Stimulated activated CD8-positive, alpha-beta memory T cell treated with anti-CD3 and anti-CD28 coated beads, Interleukin-7, amount 100 ng/mL, for 24 hours (primary cell): ENCODE results near the gene KLK7.
A peak's percentile ranks its signal among the peaks of the same experiment; 100 is the strongest.

Experiments used
- DNase-seq: peaks from one replicate; pipeline ENCODE4 v3.0.0-alpha.2; 2020; ENCODE audit warnings: low read depth

The KLK7 gene

GRCh38 chr19:50983625-50984292, at the start of gene KLK7:
Gene KLK7 (minus strand): TSS chr19:50983917. CDS start chr19:50982399, 1,518 bp downstream.
- DNase-seq, result no peak

GRCh38 chr19:51031880-51032225, 48.1 kb upstream of the KLK7 start:
- DNase-seq, result no peak

GRCh38 chr19:51031220-51031879, 47.6 kb upstream of the KLK7 start:
- DNase-seq, result no peak

- no peak for DNase-seq
These were observed 46.9 kb upstream of the KLK7 start for GRCh38 chr19:51030631-51031030.

GRCh38 chr19:51029718-51030117, 46.0 kb upstream of the KLK7 start:
- no peak for DNase-seq

GRCh38 chr19:51027873-51028272, 44.2 kb upstream of the KLK7 start:
- DNase-seq, result no peak

GRCh38 chr19:51027126-51027806, 43.5 kb upstream of the KLK7 start:
- no peak for DNase-seq

GRCh38 chr19:51026554-51026831, 42.8 kb upstream of the KLK7 start, which contains the start of gene KLK11:
Gene KLK11 (minus strand): TSS chr19:51026616. CDS start chr19:51025631, 985 bp downstream.
- no peak for DNase-seq

GRCh38 chr19:51025809-51026553, 42.3 kb upstream of the KLK7 start:
- DNase-seq, result no peak

- no peak for DNase-seq
These were observed 41.7 kb upstream of the KLK7 start for GRCh38 chr19:51025401-51025800.

- no peak for DNase-seq
These were observed 41.2 kb upstream of the KLK7 start for GRCh38 chr19:51024924-51025323.

GRCh38 chr19:51023946-51024345, 40.2 kb upstream of the KLK7 start:
- no peak for DNase-seq

GRCh38 chr19:51022526-51022925, 38.8 kb upstream of the KLK7 start:
- DNase-seq, result no peak

GRCh38 chr19:51020988-51021651, 37.4 kb upstream of the KLK7 start:
- no peak for DNase-seq

- DNase-seq, result no peak
These were observed 35.8 kb upstream of the KLK7 start, which contains the start of gene KLK10 for GRCh38 chr19:51019544-51019925. Gene KLK10 (minus strand): TSS chr19:51019709. CDS start chr19:51019130, 579 bp downstream.

- no peak for DNase-seq
These were observed 35.2 kb upstream of the KLK7 start for GRCh38 chr19:51018745-51019543.

GRCh38 chr19:51016798-51017683, 33.3 kb upstream of the KLK7 start:
- DNase-seq, result peak; percentile 50

- DNase-seq, result no peak
These were observed 32.1 kb upstream of the KLK7 start for GRCh38 chr19:51015691-51016267.

- DNase-seq, result no peak
These were observed 30.5 kb upstream of the KLK7 start for GRCh38 chr19:51014242-51014641.

- DNase-seq, result no peak
These were observed 29.0 kb upstream of the KLK7 start for GRCh38 chr19:51012661-51013190.
